ENCODE data around the gene PSMC6.
A peak's percentile ranks its signal among the peaks of the same experiment; 100 is the strongest.

PSMC6 gene

DNA sequence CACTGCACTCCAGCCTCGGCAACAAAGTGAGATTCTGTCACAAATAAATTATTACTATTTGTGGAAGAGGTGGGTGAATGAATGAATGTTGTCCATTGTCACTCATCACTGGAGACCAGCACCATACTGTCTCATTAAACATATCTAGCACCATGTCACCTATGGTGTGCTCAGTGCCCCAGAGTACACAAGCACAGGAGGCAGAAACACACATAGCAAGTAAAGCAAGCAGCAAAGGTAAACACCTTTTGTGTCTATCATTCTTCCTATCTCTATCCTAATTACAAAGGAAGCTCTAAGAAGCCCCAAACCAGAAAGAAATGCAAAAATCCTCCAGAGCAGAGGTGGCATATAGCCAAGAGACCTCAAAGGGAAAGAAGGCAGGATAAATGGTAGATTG lies 20.8 kb upstream of the PSMC6 start:
- no peak for TF ChIP-seq ZFX (IDR thresholded peaks at IDR 0.05)
- TF ChIP-seq, protein P1, sequence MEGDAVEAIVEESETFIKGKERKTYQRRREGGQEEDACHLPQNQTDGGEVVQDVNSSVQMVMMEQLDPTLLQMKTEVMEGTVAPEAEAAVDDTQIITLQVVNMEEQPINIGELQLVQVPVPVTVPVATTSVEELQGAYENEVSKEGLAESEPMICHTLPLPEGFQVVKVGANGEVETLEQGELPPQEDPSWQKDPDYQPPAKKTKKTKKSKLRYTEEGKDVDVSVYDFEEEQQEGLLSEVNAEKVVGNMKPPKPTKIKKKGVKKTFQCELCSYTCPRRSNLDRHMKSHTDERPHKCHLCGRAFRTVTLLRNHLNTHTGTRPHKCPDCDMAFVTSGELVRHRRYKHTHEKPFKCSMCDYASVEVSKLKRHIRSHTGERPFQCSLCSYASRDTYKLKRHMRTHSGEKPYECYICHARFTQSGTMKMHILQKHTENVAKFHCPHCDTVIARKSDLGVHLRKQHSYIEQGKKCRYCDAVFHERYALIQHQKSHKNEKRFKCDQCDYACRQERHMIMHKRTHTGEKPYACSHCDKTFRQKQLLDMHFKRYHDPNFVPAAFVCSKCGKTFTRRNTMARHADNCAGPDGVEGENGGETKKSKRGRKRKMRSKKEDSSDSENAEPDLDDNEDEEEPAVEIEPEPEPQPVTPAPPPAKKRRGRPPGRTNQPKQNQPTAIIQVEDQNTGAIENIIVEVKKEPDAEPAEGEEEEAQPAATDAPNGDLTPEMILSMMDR (conservative IDR thresholded peaks at IDR 0.05) = no peak
- no peak overlapping the region for H3K27ac ChIP-seq

DNA sequence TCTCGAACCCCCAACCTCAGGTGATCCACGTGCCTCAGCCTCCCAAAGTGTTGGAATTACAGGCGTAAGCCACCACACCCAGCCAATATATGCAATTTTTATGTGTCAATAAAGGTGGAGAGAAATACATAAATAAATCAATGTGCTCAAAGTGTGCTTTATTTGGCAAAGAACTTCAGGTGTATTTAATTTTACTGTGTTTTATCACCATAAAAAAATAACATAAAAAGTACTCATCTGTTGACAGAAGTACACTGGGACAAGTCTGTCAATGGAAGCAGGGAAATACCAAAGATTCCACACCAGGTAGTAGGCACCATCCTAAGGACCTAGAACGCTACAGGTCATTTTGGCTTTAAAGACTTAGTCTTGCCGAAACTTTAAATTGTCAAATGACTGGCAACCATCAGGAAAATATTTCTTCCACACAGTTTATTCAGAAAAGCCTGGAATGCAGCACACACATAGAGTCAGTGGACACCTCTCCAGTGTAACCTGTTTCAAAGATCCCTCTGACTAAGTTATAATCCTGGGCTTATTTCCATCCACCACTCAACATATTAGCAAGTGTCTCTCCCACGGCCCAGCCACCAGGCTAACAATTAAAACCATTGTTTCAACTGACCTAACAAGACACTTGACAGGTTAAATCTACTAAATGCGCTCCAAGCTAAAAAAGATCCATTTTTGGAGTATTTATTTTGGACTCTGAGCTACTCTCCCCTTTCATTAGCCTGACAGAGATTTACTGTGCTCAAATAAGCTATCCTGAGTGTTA lies 15.8 kb upstream of the PSMC6 start:
- no peak overlapping the region; the same call in 1 of the 2 replicates for H3K27ac ChIP-seq
- TF ChIP-seq, protein P1 (conservative IDR thresholded peaks at IDR 0.05) = no peak

DNA sequence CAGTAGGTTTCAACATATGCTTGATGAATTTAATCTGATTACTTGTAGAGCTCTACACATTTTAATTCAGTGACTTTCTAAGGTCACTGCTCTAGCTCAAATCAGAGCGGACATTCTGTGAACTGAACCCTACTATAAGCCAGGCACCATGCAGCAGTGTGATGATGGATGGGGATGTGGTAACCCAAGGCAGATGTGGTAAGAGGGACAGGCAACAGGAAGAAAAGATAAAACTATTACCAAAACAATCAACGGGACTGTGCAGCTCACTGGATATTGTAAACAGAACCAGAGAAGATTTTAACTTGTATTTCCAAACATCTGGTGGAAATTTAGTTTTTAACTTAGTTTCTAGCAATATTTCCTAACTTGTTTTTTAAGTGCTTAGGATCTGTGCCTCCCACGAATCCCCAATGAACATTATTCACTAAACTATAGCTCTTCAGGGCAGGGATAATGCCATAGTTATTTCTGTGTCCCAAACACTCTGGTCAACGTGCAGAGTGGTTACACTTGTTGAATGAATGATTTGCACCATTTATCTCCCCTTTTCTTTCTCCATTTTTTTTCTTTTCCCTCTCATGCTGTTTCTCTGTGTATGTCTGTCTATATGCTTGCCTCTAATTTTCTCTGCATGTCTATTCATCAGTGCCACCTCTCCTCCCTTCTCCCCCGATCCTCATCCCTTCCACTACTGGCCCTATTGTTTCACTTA lies 14.6 kb upstream of the PSMC6 start:
- H3K27ac ChIP-seq = no peak overlapping the region
- no peak for TF ChIP-seq ZFX (IDR thresholded peaks at IDR 0.05)

DNA sequence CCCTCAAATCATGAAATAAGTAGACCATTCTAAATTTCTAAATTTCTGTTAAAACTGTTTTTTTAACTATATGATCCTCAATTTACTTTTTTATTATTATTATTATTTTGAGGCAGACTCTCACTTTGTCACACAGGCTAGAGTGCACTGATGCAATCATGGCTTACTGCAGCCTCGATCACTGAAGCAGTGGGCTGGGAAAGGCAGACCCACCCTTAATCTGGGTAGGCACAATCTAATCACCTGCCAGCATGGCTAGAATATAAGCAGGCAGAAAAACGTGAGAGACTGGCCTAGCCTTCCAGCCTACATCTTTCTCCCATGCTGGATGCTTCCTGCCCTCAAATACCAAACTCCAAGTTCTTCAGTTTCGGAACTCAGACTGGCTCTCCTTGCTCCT lies 14.0 kb upstream of the PSMC6 start:
- TF ChIP-seq ZFX (IDR thresholded peaks at IDR 0.05) = no peak
- TF ChIP-seq, protein P1 (conservative IDR thresholded peaks at IDR 0.05) = no peak
- no peak overlapping the region for H3K27ac ChIP-seq

DNA sequence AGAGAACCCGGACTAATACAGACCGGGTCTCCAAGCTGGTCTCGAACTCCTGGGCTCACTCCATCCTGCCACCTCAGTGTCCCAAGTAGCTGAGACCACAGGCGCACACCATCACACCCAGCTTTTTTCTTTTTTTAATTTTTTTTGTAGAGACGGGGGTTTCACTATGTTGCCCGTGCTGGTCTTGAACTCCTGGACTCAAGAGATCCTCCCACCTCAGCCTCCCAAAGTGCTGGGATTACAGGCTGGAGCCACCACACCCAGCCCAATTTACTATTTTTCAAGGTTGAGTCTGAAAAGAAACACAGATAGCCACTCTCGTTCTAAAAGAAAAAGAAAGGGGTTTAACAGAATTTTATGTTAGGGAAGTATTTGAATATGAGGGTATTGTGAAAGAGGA lies 13.5 kb upstream of the PSMC6 start:
- no peak for TF ChIP-seq ZFX (IDR thresholded peaks at IDR 0.05)
- TF ChIP-seq, protein P1 (conservative IDR thresholded peaks at IDR 0.05) = no peak
- no peak overlapping the region for H3K27ac ChIP-seq

DNA sequence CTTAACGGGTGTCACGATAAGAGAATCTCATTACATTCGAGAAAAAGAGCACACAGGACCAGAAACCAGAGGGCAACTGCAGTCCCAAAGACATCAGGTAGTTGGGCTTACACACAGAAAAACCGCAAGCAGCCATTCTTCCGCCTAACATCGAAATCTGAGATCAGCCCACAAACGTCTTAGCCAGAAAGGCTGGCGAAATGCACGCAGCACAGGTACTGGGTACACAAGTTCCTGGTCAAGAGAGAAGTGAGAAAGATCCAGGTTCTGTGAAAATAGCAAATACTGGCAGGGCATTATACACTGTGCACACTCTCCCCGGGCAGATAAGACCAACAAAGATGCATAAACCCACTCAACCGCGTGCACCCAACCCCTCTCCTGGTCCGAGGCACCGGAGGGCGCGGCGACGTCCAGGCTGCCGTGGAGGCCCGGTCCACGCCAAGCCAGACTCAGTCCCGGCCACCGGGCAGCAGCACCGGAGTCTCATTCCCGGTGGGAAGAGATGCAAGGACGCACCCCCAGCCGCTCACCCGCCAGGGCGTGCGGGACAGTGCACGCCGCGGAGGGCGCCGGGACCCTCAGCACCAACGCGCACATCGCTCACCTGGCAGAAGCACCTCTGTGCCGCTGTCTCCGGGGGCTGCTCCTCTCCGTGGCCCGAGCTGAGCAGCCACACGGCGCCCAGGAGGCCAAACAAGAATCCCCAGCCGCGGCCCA lies 12.1 kb upstream of the PSMC6 start:
- peak overlapping the region; percentile 92 for H3K27ac ChIP-seq
- TF ChIP-seq ZFX (IDR thresholded peaks at IDR 0.05) = no peak; the same call in 1 of the 2 replicates

DNA sequence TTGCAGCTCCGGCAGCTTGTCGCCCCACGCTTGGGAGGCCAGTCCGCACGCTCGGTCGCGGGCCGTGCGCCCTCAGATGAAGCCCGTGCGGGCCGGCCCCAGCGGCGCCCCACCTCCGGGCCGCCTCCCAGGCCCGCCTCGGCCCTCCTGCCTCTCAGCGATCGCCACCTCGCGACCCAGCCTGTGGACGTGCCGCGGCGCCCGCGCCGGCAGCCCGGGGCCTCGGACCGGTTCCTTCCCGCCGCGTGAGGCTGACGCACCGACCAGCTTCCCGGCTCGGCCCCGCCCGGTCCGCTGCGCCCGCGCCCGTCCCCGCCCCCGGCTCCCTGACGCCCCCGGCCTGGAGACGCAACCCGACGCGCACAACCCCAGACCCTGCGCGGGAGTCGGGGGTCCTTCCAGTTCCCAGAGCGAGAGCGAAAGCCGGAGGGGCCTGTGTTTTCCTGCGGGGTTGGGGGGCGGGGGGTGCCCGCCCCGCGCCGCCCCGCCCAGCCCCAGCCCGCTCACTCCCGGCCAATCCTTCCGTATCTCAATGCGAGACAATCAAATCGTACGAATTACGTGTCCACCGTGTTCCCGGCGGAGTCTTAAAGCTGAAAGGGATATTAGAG lies 11.4 kb upstream of the PSMC6 start, which contains the start of gene ERO1A:
TSS of gene ERO1A (minus strand) at position 78 of the 611 bp plus-strand sequence. CDS start at position 1, 77 bp downstream.
- H3K27ac ChIP-seq = peak within 1 kb of the TSS; percentile 92
- TF ChIP-seq, protein P1 (conservative IDR thresholded peaks at IDR 0.05) = no peak; the same call in none of the 2 replicates
- TF ChIP-seq ZFX (IDR thresholded peaks at IDR 0.05) = peak; percentile 93
